Measurements from ENCODE around the gene BRIP1. TPM values are rescaled to one million over a fixed set of nuclear protein-coding genes. Genes with fewer than 3 reads are reported as not detected.

BRIP1 gene
- total and polyA plus RNA-seq, 9 of the 15 experiments (the other 6 are each of a cell fraction or from before 2014, with no cell fraction given) = 2.4 to 17.5 (median 11.2) TPM

- CTCF ChIA-PET (ENCODE audit: low intra/inter-chr PET ratio) = no interaction called here
- Histone ChIP-seq H3K27ac (ENCODE audit: extremely low read depth, low read depth, low read length) (no peak overlapping the region), H3K9ac (ENCODE audit: insufficient read depth in 1 of 2, low read depth in 2 of 2, low read length in 2 of 2) (no peak overlapping the region), H4K20me1 (replicated peaks; ENCODE audit: control insufficient read depth, insufficient read depth, low read length) (no peaks in the 10 kb centered on the region), H3K79me2 (ENCODE audit: control insufficient read depth, insufficient read depth, low read length) (no peaks in the 10 kb centered on the region), H3K9me3 (replicated peaks; ENCODE audit: control insufficient read depth, insufficient read depth, low read depth, low read length) (no peaks in the 10 kb centered on the region), H3K4me1 (replicated peaks in 1 of 2; ENCODE audit: control insufficient read depth in 2 of 2, insufficient read depth in 2 of 2, low read length in 2 of 2) (no peaks in the 10 kb centered on the region), H3K27me3 (ENCODE audit: control insufficient read depth in 2 of 2, insufficient read depth in 2 of 2, low read length in 2 of 2) (no peaks in the 10 kb centered on the region), H3K4me2 (ENCODE audit: insufficient read depth, low read length) (no peak overlapping the region), H3K9me1 (ENCODE audit: control insufficient read depth, insufficient read depth, low read length) (no peaks in the 10 kb centered on the region), H3K4me3 (no peak overlapping the region), H2AFZ (ENCODE audit: low read depth, low read length) (no peak overlapping the region), H3K36me3 (ENCODE audit: control insufficient read depth, insufficient read depth, low read length) (no peaks in the 10 kb centered on the region; the same call in 2 of the 3 replicates)
- BruUV-seq (replicated peaks) = no TSS peak
- WGBS (ENCODE audit: insufficient coverage, low coverage, missing lambda C conversion rate) = 95% methylated on average over 1 of the region's 1 CpG
- TF ChIP-seq PREB (CRISPR knock-in tag; IDR thresholded peaks at IDR 0.05) (no peak), EWSR1 (IDR thresholded peaks at IDR 0.05; ENCODE audit: borderline replicate concordance, low read depth, partially characterized antibody) (peak; percentile 10)
- no peak for DNase-seq (ENCODE audit: extremely low read depth in 1 of 4, low spot score in 3 of 4)
- in situ Hi-C loops (cut with MboI) (no loop called here), intact Hi-C loops (cut with micrococcal nuclease) (no loop called here)
- FAIRE-seq = no peak
- ATAC-seq = no peak
- POLR2A ChIA-PET = no interaction called here
Observed at GRCh38 chr17:61723914-61724313, 139.4 kb downstream of the BRIP1 start.

- intact Hi-C loops (cut with micrococcal nuclease) (no loop called here), in situ Hi-C loops (cut with MboI) (no loop called here)
- ChIA-PET POLR2A (no interaction called here), CTCF (ENCODE audit: low intra/inter-chr PET ratio) (no interaction called here)
- Histone ChIP-seq H3K36me3 (ENCODE audit: control insufficient read depth, insufficient read depth, low read length) (no peaks in the 10 kb centered on the region), H3K9ac (ENCODE audit: insufficient read depth in 1 of 2, low read depth in 2 of 2, low read length in 2 of 2) (no peak overlapping the region), H3K9me1 (ENCODE audit: control insufficient read depth, insufficient read depth, low read length) (no peaks in the 10 kb centered on the region), H3K4me1 (replicated peaks in 1 of 2; ENCODE audit: control insufficient read depth in 2 of 2, insufficient read depth in 2 of 2, low read length in 2 of 2) (no peaks in the 10 kb centered on the region), H3K4me3 (no peak overlapping the region), H2AFZ (ENCODE audit: low read depth, low read length) (no peak overlapping the region), H3K4me2 (ENCODE audit: insufficient read depth, low read length) (no peak overlapping the region), H3K9me3 (replicated peaks; ENCODE audit: control insufficient read depth, insufficient read depth, low read depth, low read length) (no peaks in the 10 kb centered on the region), H3K79me2 (ENCODE audit: control insufficient read depth, insufficient read depth, low read length) (no peaks in the 10 kb centered on the region), H3K27ac (ENCODE audit: extremely low read depth, low read depth, low read length) (no peak overlapping the region), H4K20me1 (replicated peaks; ENCODE audit: control insufficient read depth, insufficient read depth, low read length) (no peaks in the 10 kb centered on the region), H3K27me3 (ENCODE audit: control insufficient read depth in 2 of 2, insufficient read depth in 2 of 2, low read length in 2 of 2) (no peaks in the 10 kb centered on the region)
- DNase-seq (ENCODE audit: extremely low read depth in 1 of 4, low spot score in 3 of 4) (no peak), FAIRE-seq (no peak), ATAC-seq (no peak)
- no TSS peak for BruUV-seq (replicated peaks)
- TF ChIP-seq KLF1 (tag; IDR thresholded peaks at IDR 0.05) (no peak), BACH1 (tag; IDR thresholded peaks at IDR 0.05) (0 out of 2 replicates have a peak, but pooled peaks have one; percentile 2), BCLAF1 (IDR thresholded peaks at IDR 0.05; ENCODE audit: borderline replicate concordance in 1 of 2, control insufficient read depth in 1 of 2, low read depth in 2 of 2, low read length in 1 of 2) (peak in 1 of 2 experiments; percentile 67; a peak in 1 of 4 replicates), CREB3 (tag; conservative IDR thresholded peaks at IDR 0.05; ENCODE audit: low read depth) (no peak), ZNF12 (CRISPR knock-in tag; IDR thresholded peaks at IDR 0.05) (no peak), MYNN (IDR thresholded peaks at IDR 0.05) (no peak), MYNN (CRISPR knock-in tag; IDR thresholded peaks at IDR 0.05) (no peak)
Observed at GRCh38 chr17:61723183-61723582, 140.1 kb downstream of the BRIP1 start.
